GM19351 (cell line): Measurements from ENCODE around the gene TNK2.
"Not testable (repeated sequence)": the region's sequence is repeated elsewhere in the genome, so short reads cannot be mapped to it uniquely, and the experiment has no call there.

Experiments
- ATAC-seq: cut with Tn5 transposase; IDR thresholded peaks from one replicate; pipeline ENCODE4 v1.9.1; 2021; ENCODE audit warnings: mild to moderate bottlenecking, moderate library complexity; ENCODE audit not compliant: unreplicated experiment

The TNK2 gene

DNA sequence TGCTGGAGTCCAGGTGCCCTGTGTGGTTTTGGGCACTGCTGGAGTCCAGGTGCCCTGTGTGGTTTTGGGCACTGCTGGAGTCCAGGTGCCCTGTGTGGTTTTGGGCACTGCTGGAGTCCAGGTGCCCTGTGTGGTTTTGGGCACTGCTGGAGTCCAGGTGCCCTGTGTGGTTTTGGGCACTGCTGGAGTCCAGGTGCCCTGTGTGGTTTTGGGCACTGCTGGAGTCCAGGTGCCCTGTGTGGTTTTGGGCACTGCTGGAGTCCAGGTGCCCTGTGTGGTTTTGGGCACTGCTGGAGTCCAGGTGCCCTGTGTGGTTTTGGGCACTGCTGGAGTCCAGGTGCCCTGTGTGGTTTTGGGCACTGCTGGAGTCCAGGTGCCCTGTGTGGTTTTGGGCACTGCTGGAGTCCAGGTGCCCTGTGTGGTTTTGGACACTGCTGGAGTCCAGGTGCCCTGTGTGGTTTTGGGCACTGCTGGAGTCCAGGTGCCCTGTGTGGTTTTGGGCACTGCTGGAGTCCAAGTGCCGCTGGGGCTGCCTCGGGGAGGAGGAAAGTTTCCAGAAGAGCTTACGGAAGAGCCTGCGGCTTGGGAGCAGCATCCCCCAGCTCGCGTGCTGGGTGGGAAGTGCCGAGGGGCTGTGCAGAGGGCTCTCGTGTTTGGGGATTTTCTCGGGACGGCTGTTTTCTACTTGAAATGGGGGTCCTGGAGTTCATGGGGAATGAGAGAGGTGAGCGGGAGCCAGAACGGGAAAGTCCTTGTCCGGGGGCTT lies 83.7 kb downstream of the TNK2 start:
- not testable (repeated sequence) for ATAC-seq

DNA sequence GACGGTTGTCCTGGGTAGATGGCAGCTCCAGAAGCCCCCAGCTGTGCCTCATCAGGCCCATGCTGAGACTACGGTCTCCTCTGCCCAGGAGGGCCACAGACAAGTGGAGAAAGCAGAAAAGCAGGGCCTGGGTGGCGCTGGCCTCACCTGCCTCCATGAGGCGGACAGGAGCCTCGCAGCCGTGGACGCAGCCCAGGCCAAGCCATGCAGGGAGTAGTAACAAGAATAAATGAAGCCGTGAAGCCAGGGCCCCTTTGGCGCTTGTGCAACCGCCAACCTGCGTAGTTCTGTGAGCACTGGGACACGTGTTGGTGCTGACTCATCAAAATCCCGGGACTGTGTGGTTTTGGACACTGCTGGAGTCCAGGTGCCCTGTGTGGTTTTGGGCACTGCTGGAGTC lies 84.4 kb downstream of the TNK2 start:
- ATAC-seq: no peak

DNA sequence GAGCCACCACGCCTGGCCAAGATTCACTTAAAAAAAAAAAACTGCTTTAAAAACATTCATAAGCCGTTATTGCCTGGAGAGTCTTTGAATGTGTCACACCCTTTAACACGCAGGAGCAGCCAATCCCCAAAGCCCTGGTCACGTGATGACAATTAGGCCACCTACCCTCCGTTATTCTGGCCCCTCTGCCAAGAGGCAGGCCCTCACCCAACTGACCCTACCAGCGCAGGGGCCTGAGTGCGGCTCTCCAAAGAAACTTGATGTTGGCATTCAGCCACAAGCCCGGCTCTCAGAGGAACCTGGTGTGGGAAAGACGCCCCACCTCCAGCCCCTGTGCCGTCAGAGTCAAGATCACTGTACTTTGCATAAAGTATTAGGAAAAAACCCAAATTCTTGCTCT lies 85.1 kb downstream of the TNK2 start:
- no peak for ATAC-seq

DNA sequence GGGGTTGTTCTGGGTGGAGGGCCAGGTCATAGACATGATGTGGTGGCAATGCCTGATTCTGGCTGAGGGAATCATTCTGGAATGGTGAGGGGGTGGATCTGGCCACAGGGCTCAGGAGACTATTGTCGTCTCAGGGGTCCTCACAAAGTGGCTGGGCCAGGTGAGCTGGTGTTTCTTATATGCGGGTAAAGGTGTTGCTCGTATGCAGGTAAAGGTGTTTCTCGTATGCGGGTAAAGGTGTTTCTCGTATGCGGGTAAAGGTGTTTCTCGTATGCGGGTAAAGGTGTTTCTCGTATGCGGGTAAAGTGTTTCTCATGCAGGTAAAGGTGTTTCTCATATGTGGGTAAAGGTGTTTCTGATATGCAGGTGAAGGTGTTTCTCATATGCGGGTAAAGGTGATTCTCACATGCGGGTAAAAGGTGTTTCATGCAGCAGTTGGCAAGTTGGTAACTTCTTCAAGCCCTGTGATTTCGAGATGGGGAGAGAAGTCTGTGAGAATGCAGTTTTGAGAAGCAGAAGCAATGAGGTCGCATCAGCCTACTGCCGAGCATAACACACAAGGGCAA lies 86.1 kb downstream of the TNK2 start:
- no peak for ATAC-seq

DNA sequence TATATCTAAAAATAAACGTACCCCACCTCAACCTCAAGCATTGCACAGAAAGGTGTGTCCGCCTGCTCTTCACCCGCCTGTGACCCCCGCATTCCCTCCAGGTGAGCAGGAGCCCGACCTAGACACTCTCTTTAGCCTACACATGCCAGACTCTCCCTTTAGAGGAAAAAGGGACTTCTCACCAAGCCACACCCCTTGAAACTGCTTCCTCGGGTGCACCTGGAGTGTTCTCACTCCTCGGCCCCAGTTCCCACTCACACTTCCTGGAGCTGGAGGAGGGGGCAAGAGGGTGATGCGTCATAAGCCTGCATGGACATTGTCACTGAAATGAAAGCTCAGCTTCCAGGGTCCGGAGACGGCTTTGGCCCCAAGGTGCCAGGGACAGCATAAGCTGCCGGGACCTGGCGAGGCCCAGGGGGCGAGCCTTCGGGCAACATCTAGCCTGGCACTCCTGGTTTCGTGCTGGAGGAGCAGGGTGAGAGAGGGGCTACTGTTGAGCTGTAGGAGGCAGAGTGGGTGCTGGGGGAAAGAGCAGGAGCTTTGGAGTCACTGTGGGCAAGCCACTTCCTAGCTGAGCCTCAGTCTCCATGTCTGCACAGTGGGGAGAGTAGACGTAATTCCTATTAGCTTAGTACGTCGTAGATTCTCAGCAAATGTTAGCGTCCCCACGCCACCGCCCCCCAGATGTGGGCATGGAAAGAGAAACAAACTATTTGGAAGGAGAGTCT lies 86.8 kb downstream of the TNK2 start:
- no peak for ATAC-seq

DNA sequence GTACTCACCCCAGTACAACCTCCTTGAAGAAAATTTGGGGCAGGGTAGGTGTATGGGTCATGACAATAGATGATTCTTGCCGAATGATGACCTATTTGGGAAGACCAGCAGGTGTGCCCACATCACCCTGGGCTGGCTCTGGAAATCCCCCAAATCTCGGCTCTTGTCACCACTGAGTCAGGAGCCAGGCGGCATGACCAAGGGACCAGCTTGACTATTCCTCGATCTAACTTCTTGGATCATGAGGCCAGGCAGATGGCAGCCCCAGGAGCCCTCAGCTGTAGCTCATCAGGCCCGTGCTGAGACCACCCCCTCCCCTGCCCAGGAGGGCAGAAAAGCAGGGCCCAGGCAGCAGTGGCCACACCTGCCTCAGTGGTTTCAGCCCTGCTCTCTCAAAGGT lies 87.5 kb downstream of the TNK2 start:
- no peak for ATAC-seq

DNA sequence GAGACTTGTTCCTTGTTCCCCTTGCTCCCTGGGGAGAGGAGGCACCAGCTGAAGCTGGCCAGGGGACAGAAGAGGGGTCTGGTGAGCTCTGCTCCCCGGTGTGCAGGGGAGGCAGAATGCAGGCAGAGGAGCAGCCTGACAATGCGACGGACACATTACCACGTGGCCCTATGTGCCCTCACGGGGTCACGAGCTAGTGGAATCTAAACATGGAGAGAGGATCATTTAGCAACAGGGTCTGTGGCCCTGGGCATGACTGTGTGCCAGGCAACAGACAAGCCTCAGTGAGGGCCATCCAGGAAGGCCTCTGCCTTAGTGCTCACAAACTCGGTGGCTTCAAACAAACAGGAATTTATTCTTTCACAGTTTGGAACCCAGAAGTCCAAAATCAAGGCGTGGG lies 88.2 kb downstream of the TNK2 start:
- no peak for ATAC-seq

DNA sequence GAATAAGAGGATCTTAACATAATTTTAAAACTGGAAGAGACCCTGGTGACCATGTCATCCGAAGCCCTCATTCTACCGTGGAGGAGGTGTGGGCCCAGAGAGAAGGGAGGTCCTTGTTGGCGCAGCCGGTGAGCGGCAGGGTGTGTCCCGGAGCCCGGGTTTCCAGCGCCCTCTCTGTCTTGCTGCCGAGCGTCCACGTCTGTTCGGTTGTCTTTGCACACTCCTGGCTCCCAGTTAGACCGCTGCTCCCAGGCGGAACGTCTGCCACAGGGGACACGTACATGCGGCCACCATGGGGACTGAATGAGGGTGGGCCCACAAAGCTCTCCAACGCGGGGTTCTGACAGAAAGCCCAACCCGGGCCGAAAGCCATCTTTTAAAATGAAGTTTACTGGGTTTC lies 90.0 kb downstream of the TNK2 start:
- ATAC-seq: no peak

DNA sequence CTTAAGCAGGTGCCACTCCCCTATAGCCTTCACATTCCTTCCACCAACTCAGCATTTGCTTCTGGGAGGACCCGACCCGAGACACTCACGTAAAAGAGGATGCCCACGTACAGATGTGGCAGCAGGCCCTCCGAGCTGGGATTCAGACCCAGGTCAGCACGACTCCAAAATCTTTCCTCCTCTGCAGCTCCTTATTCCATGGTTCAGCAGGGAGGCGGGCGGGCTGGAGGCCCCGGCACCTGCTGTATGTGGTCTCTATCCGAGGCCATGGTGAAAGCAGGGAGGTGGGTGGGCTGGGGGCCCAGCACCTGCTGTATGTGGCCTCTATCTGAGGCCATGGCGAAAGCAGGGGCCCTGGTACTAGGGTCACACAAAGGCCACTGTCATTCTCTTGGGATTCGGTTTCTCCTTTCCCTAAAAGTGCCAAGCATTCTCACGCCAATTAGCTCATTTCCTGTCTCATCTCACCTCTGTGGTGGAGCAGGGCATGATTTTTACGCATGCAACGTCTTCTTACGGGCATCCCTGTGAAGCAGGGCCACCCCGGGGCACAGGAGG lies 90.7 kb downstream of the TNK2 start:
- no peak for ATAC-seq

DNA sequence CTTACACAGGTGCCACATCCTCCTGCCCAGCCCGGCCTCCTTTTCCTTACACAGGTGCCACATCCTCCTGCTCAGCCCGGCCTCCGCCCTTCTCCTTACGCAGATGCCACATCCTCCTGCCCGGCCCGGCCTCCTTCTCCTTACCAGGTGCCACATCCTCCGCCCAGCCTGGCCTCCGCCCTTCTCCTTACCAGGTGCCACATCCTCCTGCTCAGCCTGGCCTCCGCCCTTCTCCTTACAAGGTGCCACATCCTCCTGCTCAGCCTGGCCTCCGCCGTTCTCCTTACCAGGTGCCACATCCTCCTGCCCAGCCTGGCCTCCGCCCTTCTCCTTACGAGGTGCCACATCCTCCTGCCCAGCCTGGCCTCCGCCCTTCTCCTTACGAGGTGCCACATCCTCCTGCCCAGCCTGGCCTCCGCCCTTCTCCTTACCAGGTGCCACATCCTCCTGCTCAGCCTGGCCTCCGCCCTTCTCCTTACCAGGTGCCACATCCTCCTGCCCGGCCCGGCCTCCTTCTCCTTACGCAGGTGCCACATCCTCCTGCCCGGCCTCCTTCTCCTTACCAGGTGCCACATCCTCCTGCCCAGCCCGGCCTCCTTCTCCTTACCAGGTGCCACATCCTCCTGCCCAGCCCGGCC lies 92.0 kb downstream of the TNK2 start:
- not testable (repeated sequence) for ATAC-seq

DNA sequence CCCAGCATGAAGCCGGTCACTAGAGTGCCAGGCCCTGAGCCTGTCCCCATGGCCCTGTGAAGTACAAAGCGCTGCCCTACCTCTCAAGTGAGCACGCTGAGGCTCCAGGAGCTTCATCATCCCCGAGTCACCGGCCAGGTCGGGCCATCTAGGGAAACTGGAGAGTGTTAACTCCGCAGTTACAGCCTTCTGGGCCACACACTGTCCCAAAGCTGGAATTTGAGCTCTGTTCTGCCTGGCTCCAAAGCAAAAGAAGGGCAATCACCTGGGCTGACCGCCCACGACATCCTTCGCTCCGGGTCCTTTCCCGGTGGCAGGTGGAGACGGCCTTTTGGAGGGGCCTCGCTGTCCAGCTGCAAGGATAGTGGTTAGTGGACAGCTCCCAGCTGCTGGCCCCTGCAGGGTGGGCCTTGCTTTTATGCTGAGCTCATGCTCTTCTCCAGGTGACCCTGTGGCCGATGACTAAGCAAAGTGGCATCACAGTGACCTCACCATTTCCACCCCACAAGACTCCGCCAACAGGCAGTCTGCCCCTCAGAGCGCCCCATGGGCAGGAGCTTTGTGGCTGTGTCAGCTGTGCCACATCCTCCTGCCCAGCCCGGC lies 93.1 kb downstream of the TNK2 start:
- no peak for ATAC-seq

DNA sequence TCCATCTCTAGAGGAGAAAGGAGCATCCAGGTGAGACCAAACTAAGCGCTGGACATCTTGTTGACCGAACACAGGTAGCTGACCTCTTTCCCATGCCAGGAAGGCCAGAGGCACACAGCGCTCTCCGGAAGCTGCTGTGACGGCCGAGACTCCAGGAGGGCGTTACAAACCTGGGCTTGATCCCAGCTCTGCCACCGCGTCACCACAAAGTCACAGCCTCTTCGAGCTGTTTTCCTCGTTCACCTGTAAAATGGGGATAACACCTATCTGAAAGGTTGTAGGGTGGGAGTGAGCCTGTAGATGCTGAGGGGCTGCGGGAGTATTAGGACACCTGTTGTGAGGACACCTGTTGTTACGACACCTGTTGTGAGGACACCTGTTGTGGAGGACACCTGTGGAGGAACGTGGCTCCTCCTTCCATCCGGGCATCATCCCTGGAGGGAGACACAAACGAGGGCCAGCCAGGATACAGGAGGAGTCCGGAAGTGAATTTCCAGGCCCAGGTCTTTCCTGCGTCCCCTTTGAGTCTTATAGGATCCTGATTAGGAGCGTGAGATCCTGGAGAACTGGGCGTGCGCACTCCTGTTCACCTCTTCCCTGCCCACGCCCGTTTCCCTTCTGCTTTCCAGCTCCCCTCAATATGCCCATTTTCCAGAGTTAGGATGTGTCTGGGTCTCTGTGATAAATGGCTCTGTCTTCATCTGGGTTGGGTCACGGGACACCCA lies 94.3 kb downstream of the TNK2 start:
- no peak for ATAC-seq
